ENCODE results near the gene TSN. TPM values are rescaled to one million over a fixed set of nuclear protein-coding genes. Genes with fewer than 3 reads are reported as not detected.
"Not testable (repeated sequence)": the region's sequence is repeated elsewhere in the genome, so short reads cannot be mapped to it uniquely, and the experiment has no call there.

Gene TSN
- total and polyA plus RNA-seq, 7 donors: 15.6 to 51.5 (median 36.0) TPM

GRCh38 chr2:121815216-121815615, 59.8 kb downstream of the TSN start:
- Histone ChIP-seq H3K27me3 (no peaks in the 10 kb centered on the region), H3K36me3 (no peaks in the 10 kb centered on the region), H3K9me3 (peaks cover 0 to 4% (median 0%) of the 10 kb centered on the region in 4 donors), H3K4me3 (no peak overlapping the region), H3K4me1 (no peaks in the 10 kb centered on the region), H3K27ac (no peak overlapping the region)
- no peak for TF ChIP-seq EP300 (IDR thresholded peaks at IDR 0.05)
- TF ChIP-seq CTCF (IDR thresholded peaks at IDR 0.05): no peak
- no peak for TF ChIP-seq POLR2A (IDR thresholded peaks at IDR 0.05)
- TF ChIP-seq POLR2AphosphoS5 (IDR thresholded peaks at IDR 0.05): no peak
- DNase-seq: no peak
- intact Hi-C loops (cut with DNase I): no loop called here
- 87 to 92% methylated on average over 8 of the region's 8 CpGs for WGBS, 2 donors

- H3K27ac ChIP-seq: no peak overlapping the region
- no peak for DNase-seq
These were observed 61.3 kb downstream of the TSN start for GRCh38 chr2:121816797-121817196.

GRCh38 chr2:121817304-121817703, 61.9 kb downstream of the TSN start:
- DNase-seq; H3K27ac ChIP-seq; H3K27me3 ChIP-seq; H3K9me3 ChIP-seq; H3K4me1 ChIP-seq; H3K4me3 ChIP-seq; intact Hi-C loops (cut with DNase I); H3K36me3 ChIP-seq: not testable (repeated sequence)
- 95 to 98% methylated on average over 1 of the region's 1 CpG for WGBS, 2 donors

More at GRCh38 chr2:121816797-121817196, 61.3 kb downstream of the TSN start:
- WGBS, 2 donors: 81 to 86% methylated on average over 7 of the region's 7 CpGs
- no peaks in the 10 kb centered on the region for H3K4me1 ChIP-seq
- TF ChIP-seq POLR2AphosphoS5 (IDR thresholded peaks at IDR 0.05) (no peak), EP300 (IDR thresholded peaks at IDR 0.05) (no peak), CTCF (IDR thresholded peaks at IDR 0.05) (no peak), POLR2A (IDR thresholded peaks at IDR 0.05) (no peak)
- intact Hi-C loops (cut with DNase I): no loop called here
- H3K36me3 ChIP-seq: no peaks in the 10 kb centered on the region
- H3K4me3 ChIP-seq: no peak overlapping the region
- H3K27me3 ChIP-seq: no peaks in the 10 kb centered on the region
- H3K9me3 ChIP-seq: peaks cover 0 to 4% (median 0%) of the 10 kb centered on the region in 4 donors

Other genes starting within 250 kb of the TSN start
- not detected for gene RNU4ATAC, start 224.8 kb upstream of the TSN start, total RNA-seq
- not detected for gene RNU4ATAC, start 224.8 kb upstream of the TSN start, polyA plus RNA-seq
- 100 to 1,000 TPM in 1 of 4 donors, 10 to 100 TPM in 3; 53.9 to 117 (median 56.2) TPM for gene CLASP1, start 106.2 kb upstream of the TSN start, total RNA-seq
- gene CLASP1, start 106.2 kb upstream of the TSN start, polyA plus RNA-seq: 10 to 100 TPM in 1 of 3 donors, 1 to 10 TPM in 2; 2.4 to 14.8 (median 3.0) TPM
- gene NIFK, start 18.8 kb upstream of the TSN start, total RNA-seq: 10 to 100 TPM; 25.4 to 51.2 (median 32.1) TPM
- 10 to 100 TPM; 19.9 to 38.3 (median 23.4) TPM for gene NIFK, start 18.8 kb upstream of the TSN start, polyA plus RNA-seq